Prostate gland (tissue), 2 donors: ENCODE results near the gene NCOA7. TPM values are rescaled to one million over a fixed set of nuclear protein-coding genes. Genes with fewer than 3 reads are reported as not detected.

Source experiments
- DNase-seq: peaks from one replicate; pipeline ENCODE4 v3.0.0-alpha.2; 2019; ENCODE audit warnings: low spot score
- H3K27ac ChIP-seq, 2 donors: fragments of 200-600 bp; sonication (generic); 2 replicates each; pipeline ENCODE4 v1.5.1; 2017 to 2019
- H3K27me3 ChIP-seq: fragments of 200-600 bp; sonication (generic); replicated peaks from 2 replicates; pipeline ENCODE4 v1.5.1; 2019; ENCODE audit not compliant: insufficient read depth
- H3K36me3 ChIP-seq, 2 donors: fragments of 200-600 bp; sonication (generic); 1 replicate in 1 of 2; 2 replicates in 1 of 2; pipeline versions ENCODE4 v1.5.1 to v1.8.1; 2017 to 2019
- H3K4me1 ChIP-seq: fragments of 200-600 bp; sonication (generic); replicated peaks from 2 replicates; pipeline ENCODE4 v1.5.1; 2019
- H3K4me3 ChIP-seq, 2 donors: fragments of 200-600 bp; sonication (generic); 2 replicates each; pipeline ENCODE4 v1.5.1; 2017 to 2019
- H3K9me3 ChIP-seq: fragments of 200-600 bp; sonication (generic); 2 replicates; pipeline ENCODE4 v1.5.1; 2017
- POLR2A ChIP-seq: fragments of 450-650 bp; IDR thresholded peaks from one replicate; pipeline ENCODE4 v1.6.1; 2016; ENCODE audit warnings: antibody characterized with exemption, mild to moderate bottlenecking
- POLR2AphosphoS5 ChIP-seq: sonication (generic); formaldehyde crosslinking; IDR thresholded peaks from one replicate; pipeline ENCODE4 v1.6.1; 2017; ENCODE audit warnings: antibody characterized with exemption
- WGBS: methylation state at CpG from one replicate; pipeline ENCODE4 v1.1.5; 2018; 5-methylcytosine and 5-hydroxymethylcytosine counted together
- intact Hi-C: fragments of 100-400 bp; cut with DNase I; formaldehyde crosslinking; loops from one replicate; pipeline ENCODE4 v1.14.2; 2022
- total RNA-seq, 2 donors: library from RNA; depleted of rRNA; stranded (reverse); fragments of >200 nt; gene quantifications; one replicate each; pipeline ENCODE4 v1.1.0, GENCODE V29; 2016
- TF ChIP-seq, protein P1 (sequence below), 4 experiments: fragments of 200-600 bp in 2 of 4; fragments of 450-650 bp in 2 of 4; sonication (generic) in 2 of 4; IDR thresholded peaks; 1 replicate in 3 of 4; 2 replicates in 1 of 4; pipeline ENCODE4 v1.5.1; 2016 to 2019; ENCODE audit warnings: antibody characterized with exemption in 4 of 4, mild to moderate bottlenecking in 2 of 4, moderate library complexity in 2 of 4

The NCOA7 gene
- total RNA-seq, 2 donors from 2014 or later, result 15.5 to 15.6 TPM

GRCh38 chr6:125959041-125959440 is 168.3 kb downstream of the NCOA7 start:
- Histone ChIP-seq H3K27ac (peak overlapping the region; percentile 93 to 95), H3K27me3 (no peaks in the 10 kb centered on the region), H3K9me3 (no peaks in the 10 kb centered on the region), H3K36me3 (no peaks in the 10 kb centered on the region), H3K4me1 (no peaks in the 10 kb centered on the region), H3K4me3 (no peak overlapping the region)
- TF ChIP-seq POLR2A (no peak), POLR2AphosphoS5 (no peak)
- TF ChIP-seq, protein P1, sequence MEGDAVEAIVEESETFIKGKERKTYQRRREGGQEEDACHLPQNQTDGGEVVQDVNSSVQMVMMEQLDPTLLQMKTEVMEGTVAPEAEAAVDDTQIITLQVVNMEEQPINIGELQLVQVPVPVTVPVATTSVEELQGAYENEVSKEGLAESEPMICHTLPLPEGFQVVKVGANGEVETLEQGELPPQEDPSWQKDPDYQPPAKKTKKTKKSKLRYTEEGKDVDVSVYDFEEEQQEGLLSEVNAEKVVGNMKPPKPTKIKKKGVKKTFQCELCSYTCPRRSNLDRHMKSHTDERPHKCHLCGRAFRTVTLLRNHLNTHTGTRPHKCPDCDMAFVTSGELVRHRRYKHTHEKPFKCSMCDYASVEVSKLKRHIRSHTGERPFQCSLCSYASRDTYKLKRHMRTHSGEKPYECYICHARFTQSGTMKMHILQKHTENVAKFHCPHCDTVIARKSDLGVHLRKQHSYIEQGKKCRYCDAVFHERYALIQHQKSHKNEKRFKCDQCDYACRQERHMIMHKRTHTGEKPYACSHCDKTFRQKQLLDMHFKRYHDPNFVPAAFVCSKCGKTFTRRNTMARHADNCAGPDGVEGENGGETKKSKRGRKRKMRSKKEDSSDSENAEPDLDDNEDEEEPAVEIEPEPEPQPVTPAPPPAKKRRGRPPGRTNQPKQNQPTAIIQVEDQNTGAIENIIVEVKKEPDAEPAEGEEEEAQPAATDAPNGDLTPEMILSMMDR (IDR thresholded peaks at IDR 0.05), result no peak
- no peak for DNase-seq
- 91% methylated on average over 4 of the region's 4 CpGs for WGBS
- intact Hi-C loops, result loop anchor here (5.0 to 10.0 kb wide), 3 partner anchors 102 to 804 kb away; partner anchors contain the start of genes HDDC2 and TPD52L1

DNA sequence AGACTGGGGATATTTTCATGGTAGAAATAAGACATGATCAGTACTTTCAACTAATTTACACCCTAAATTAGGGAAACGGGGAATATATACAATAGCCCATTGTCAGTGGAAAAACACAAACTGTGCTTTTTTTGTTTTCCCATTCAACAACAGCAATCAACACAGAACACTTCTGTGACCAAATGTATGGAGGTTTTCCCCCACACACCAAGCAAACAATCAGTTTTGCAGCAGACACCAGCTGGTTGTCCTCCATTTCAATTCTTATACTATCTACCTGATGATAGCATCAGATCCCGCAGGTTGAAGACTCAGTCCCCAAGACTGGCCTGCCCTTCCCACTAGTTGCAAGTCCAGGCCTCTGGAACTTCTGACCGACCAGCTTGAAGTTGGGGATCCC is 170.4 kb downstream of the NCOA7 start:
- Histone ChIP-seq H3K27me3 (no peaks in the 10 kb centered on the region), H3K27ac (no peak overlapping the region), H3K9me3 (no peaks in the 10 kb centered on the region), H3K4me1 (no peaks in the 10 kb centered on the region), H3K36me3 (no peaks in the 10 kb centered on the region), H3K4me3 (no peak overlapping the region)
- WGBS, result 87% methylated on average over 3 of the region's 3 CpGs
- intact Hi-C loops, result no loop called here
- TF ChIP-seq, protein P1 (IDR thresholded peaks at IDR 0.05), result no peak
- no peak for TF ChIP-seq POLR2AphosphoS5
- no peak for TF ChIP-seq POLR2A
- DNase-seq, result no peak

GRCh38 chr6:125962900-125963497 is 172.2 kb downstream of the NCOA7 start:
- Histone ChIP-seq H3K27me3 (no peaks in the 10 kb centered on the region), H3K9me3 (no peaks in the 10 kb centered on the region), H3K4me3 (no peak overlapping the region), H3K4me1 (no peaks in the 10 kb centered on the region), H3K27ac (no peak overlapping the region), H3K36me3 (no peaks in the 10 kb centered on the region)
- TF ChIP-seq, protein P1 (IDR thresholded peaks at IDR 0.05), result no peak
- TF ChIP-seq POLR2AphosphoS5 (no peak), POLR2A (no peak)
- no peak for DNase-seq
- WGBS, result 84% methylated on average over 8 of the region's 8 CpGs
- intact Hi-C loops, result no loop called here

DNA sequence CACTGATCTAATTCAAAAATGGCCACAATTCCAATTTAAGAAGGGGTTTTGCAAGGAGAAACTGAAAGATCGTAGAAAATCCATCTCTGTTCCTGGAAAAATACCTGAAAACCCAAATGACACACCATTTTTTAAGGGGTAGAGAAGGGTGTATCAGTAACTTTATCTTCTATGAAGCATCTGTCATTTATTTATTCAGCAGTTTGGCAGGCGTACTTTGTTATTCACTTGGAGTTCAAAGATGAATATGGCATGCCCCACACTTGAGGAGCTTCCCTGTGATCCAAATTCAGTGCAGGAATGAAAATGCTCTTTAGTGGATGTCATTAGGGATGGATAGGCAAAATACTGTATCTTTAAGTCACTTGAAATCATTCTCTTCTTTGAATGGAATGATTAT is 173.1 kb downstream of the NCOA7 start:
- Histone ChIP-seq H3K4me3 (no peak overlapping the region), H3K27me3 (no peaks in the 10 kb centered on the region), H3K36me3 (no peaks in the 10 kb centered on the region), H3K4me1 (no peaks in the 10 kb centered on the region), H3K27ac (no peak overlapping the region), H3K9me3 (no peaks in the 10 kb centered on the region)
- 85% methylated on average over 2 of the region's 2 CpGs for WGBS
- TF ChIP-seq POLR2AphosphoS5, result no peak
- TF ChIP-seq POLR2A, result no peak
- TF ChIP-seq, protein P1 (IDR thresholded peaks at IDR 0.05), result no peak
- DNase-seq, result no peak
- intact Hi-C loops, result no loop called here

DNA sequence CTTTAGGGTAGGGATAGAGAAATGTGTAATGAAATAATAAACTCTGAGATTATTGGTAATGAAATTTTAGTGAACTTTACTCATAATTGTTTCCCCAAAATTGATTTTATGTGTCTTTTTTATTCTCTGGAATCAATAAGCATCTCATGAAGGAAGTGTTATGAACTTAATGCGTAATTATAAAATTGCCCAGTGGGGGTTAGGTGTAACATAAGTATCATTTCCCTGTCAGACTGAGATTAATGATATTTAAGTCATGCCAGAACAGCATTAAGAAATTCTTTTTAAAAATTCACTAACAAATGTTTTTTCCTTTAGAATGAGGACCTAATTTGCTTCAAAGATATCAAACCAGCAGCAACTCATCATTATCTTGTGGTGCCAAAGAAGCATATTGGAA is 175.8 kb downstream of the NCOA7 start:
- H3K27me3 ChIP-seq, result no peaks in the 10 kb centered on the region
- WGBS, result 97% methylated on average over 1 of the region's 1 CpG
- H3K4me3 ChIP-seq, result no peak overlapping the region
- no peaks in the 10 kb centered on the region for H3K4me1 ChIP-seq
- no peak for DNase-seq
- intact Hi-C loops, result no loop called here
- H3K9me3 ChIP-seq, result no peaks in the 10 kb centered on the region
- H3K27ac ChIP-seq, result no peak overlapping the region
- no peaks in the 10 kb centered on the region for H3K36me3 ChIP-seq
- no peak for TF ChIP-seq POLR2AphosphoS5
- TF ChIP-seq, protein P1 (IDR thresholded peaks at IDR 0.05), result no peak
- TF ChIP-seq POLR2A, result no peak
